Measurements from ENCODE around the gene RECK.

The RECK gene

GRCh38 chr9:36136894-36137391 is 100.2 kb downstream of the RECK start:
- H3K27me3 ChIP-seq (ENCODE audit: control insufficient read depth, insufficient read depth, low read length) = peaks cover 24% of the 10 kb centered on the region

GRCh38 chr9:36137392-36138004 is 100.8 kb downstream of the RECK start:
- H3K27ac ChIP-seq (ENCODE audit: low read length) = no peak overlapping the region
- H3K9me3 ChIP-seq (ENCODE audit: control insufficient read depth, insufficient read depth, low read length) = no peaks in the 10 kb centered on the region
- WGBS (ENCODE audit: insufficient coverage, insufficient read length) = no CpG with 5 or more reads among the region's 12 CpGs
- peak overlapping the region; percentile 54; the same call in 1 of the 2 replicates for H3K4me3 ChIP-seq (ENCODE audit: low read length)
- peaks cover 13% of the 10 kb centered on the region for H3K4me1 ChIP-seq (ENCODE audit: control insufficient read depth, insufficient read depth, low read length)
- H3K36me3 ChIP-seq (ENCODE audit: control insufficient read depth, insufficient read depth, low read length) = no peaks in the 10 kb centered on the region; the same call in 1 of the 2 replicates
- H3K27me3 ChIP-seq (ENCODE audit: control insufficient read depth, insufficient read depth, low read length) = peaks cover 24% of the 10 kb centered on the region
- DNase-seq (ENCODE audit: low read depth, low spot score) = no peak

More at GRCh38 chr9:36136894-36137391, 100.2 kb downstream of the RECK start:
- DNase-seq (ENCODE audit: low read depth, low spot score) = no peak
- peaks cover 13% of the 10 kb centered on the region for H3K4me1 ChIP-seq (ENCODE audit: control insufficient read depth, insufficient read depth, low read length)
- peak overlapping the region; percentile 54; the same call in 1 of the 2 replicates for H3K4me3 ChIP-seq (ENCODE audit: low read length)
- no peaks in the 10 kb centered on the region; the same call in 1 of the 2 replicates for H3K36me3 ChIP-seq (ENCODE audit: control insufficient read depth, insufficient read depth, low read length)
- H3K9me3 ChIP-seq (ENCODE audit: control insufficient read depth, insufficient read depth, low read length) = no peaks in the 10 kb centered on the region
- H3K27ac ChIP-seq (ENCODE audit: low read length) = no peak overlapping the region
- WGBS (ENCODE audit: insufficient coverage, insufficient read length) = no CpG with 5 or more reads among the region's 40 CpGs

DNA sequence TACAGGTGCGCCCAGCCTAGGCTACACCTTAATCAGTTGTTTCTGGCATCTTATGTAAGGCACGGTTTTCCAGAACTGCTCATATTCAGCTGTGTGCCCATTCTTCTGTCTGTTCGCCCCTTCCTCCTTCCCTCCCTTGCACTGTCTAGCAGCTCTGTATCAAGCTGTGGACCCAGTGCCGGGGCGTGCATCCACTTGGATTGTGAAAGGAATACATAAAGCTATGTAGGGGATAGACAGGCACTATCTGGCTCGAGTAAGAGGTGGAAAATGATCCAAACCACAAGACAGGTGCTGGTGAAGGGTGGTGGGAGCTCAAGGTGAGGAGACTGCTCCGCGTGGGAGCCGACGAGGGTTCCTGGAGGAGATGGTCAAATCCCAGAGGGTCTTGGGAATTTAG is 101.8 kb downstream of the RECK start:
- no peak for DNase-seq (ENCODE audit: low read depth, low spot score)
- H3K27ac ChIP-seq (ENCODE audit: low read length) = no peak overlapping the region
- WGBS (ENCODE audit: insufficient coverage, insufficient read length) = no CpG with 5 or more reads among the region's 10 CpGs
- no peaks in the 10 kb centered on the region for H3K9me3 ChIP-seq (ENCODE audit: control insufficient read depth, insufficient read depth, low read length)
- no peak overlapping the region for H3K4me3 ChIP-seq (ENCODE audit: low read length)
- H3K36me3 ChIP-seq (ENCODE audit: control insufficient read depth, insufficient read depth, low read length) = no peaks in the 10 kb centered on the region; the same call in 1 of the 2 replicates
- H3K27me3 ChIP-seq (ENCODE audit: control insufficient read depth, insufficient read depth, low read length) = peaks cover 24% of the 10 kb centered on the region
- H3K4me1 ChIP-seq (ENCODE audit: control insufficient read depth, insufficient read depth, low read length) = peaks cover 13% of the 10 kb centered on the region

DNA sequence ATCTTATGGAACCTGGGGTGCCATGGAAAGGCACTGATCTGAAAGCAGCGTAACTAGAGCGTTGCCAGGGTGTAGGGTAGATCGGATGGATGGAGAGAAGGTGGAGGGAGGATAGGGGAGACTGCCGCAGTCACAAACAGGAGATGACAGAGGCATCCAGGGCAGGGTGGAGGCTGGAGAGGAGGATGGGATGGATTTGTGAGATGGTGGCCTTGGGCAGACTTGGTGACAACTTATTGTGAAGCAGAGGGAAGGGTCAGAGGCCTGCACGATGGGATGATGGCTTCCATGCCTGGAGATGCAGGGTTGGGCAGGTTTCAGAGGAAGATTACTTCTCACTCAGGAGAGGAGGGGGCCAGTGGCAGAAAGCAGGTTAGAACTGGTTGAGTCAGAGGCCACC is 102.2 kb downstream of the RECK start:
- DNase-seq (ENCODE audit: low read depth, low spot score) = no peak

GRCh38 chr9:36140086-36141084 is 103.7 kb downstream of the RECK start:
- Histone ChIP-seq H3K36me3 (ENCODE audit: control insufficient read depth, insufficient read depth, low read length) (no peaks in the 10 kb centered on the region; the same call in 1 of the 2 replicates), H3K4me1 (ENCODE audit: control insufficient read depth, insufficient read depth, low read length) (peaks cover 9% of the 10 kb centered on the region), H3K27me3 (ENCODE audit: control insufficient read depth, insufficient read depth, low read length) (peaks cover 22% of the 10 kb centered on the region), H3K4me3 (ENCODE audit: low read length) (no peak overlapping the region), H3K27ac (ENCODE audit: low read length) (no peak overlapping the region), H3K9me3 (ENCODE audit: control insufficient read depth, insufficient read depth, low read length) (no peaks in the 10 kb centered on the region)
- DNase-seq (ENCODE audit: low read depth, low spot score) = no peak
- no CpG with 5 or more reads among the region's 11 CpGs for WGBS (ENCODE audit: insufficient coverage, insufficient read length)

More for the DNA sequence above, 102.2 kb downstream of the RECK start:
- H3K36me3 ChIP-seq (ENCODE audit: control insufficient read depth, insufficient read depth, low read length) = no peaks in the 10 kb centered on the region; the same call in 1 of the 2 replicates
- H3K4me3 ChIP-seq (ENCODE audit: low read length) = no peak overlapping the region
- no peaks in the 10 kb centered on the region for H3K9me3 ChIP-seq (ENCODE audit: control insufficient read depth, insufficient read depth, low read length)
- no CpG with 5 or more reads among the region's 5 CpGs for WGBS (ENCODE audit: insufficient coverage, insufficient read length)
- peaks cover 24% of the 10 kb centered on the region for H3K27me3 ChIP-seq (ENCODE audit: control insufficient read depth, insufficient read depth, low read length)
- peaks cover 13% of the 10 kb centered on the region for H3K4me1 ChIP-seq (ENCODE audit: control insufficient read depth, insufficient read depth, low read length)
- no peak overlapping the region for H3K27ac ChIP-seq (ENCODE audit: low read length)

DNA sequence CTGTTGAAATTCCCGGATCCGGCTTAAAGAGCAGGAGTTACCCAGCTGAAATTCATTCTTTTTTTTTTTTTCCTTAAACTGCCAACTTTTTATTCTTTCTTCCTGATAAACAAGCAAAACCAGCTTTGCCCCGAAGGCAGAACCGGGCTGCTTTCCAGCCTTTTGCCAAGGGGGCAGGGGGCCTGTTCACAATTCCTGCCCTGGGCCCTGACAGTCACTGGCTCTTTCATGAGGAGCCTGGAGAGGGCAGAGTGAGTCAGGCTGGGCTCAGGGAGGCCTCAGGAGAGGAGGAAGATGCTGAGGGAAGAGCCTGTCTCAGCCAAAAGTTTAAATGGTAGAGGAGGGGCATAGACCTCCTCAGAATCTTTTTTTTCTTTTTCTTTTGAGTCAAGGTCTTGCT is 104.6 kb downstream of the RECK start:
- no peak for DNase-seq (ENCODE audit: low read depth, low spot score)
- no CpG with 5 or more reads among the region's 4 CpGs for WGBS (ENCODE audit: insufficient coverage, insufficient read length)
- H3K4me3 ChIP-seq (ENCODE audit: low read length) = no peak overlapping the region
- H3K27ac ChIP-seq (ENCODE audit: low read length) = no peak overlapping the region
- H3K4me1 ChIP-seq (ENCODE audit: control insufficient read depth, insufficient read depth, low read length) = peaks cover 6% of the 10 kb centered on the region
- no peaks in the 10 kb centered on the region; the same call in 1 of the 2 replicates for H3K36me3 ChIP-seq (ENCODE audit: control insufficient read depth, insufficient read depth, low read length)
- peaks cover 18% of the 10 kb centered on the region for H3K27me3 ChIP-seq (ENCODE audit: control insufficient read depth, insufficient read depth, low read length)
- no peaks in the 10 kb centered on the region for H3K9me3 ChIP-seq (ENCODE audit: control insufficient read depth, insufficient read depth, low read length)

DNA sequence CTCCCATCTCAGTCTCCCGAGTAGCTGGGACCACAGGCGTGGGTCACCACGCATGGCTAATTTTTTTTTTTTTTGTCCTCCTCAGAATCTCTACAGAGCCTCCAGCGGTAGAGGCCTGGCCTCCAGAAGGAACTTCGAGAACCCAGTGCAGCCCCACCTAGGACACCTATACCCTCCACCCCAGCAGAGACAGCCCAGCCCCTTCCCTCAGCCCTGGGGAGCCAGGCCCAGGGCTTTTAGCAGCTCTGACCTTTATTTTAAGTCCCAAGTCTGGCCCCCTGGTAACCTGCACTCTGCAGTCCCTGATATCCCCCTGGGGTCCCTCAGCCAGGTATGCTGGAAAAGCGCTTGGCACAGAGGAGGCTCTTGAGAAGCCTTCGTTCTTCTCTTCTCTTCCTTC is 105.0 kb downstream of the RECK start:
- no peak overlapping the region for H3K27ac ChIP-seq (ENCODE audit: low read length)
- no CpG with 5 or more reads among the region's 7 CpGs for WGBS (ENCODE audit: insufficient coverage, insufficient read length)
- no peaks in the 10 kb centered on the region for H3K36me3 ChIP-seq (ENCODE audit: control insufficient read depth, insufficient read depth, low read length)

GRCh38 chr9:36142510-36143244 is 106.0 kb downstream of the RECK start:
- no CpG with 5 or more reads among the region's 12 CpGs for WGBS (ENCODE audit: insufficient coverage, insufficient read length)
- H3K27ac ChIP-seq (ENCODE audit: low read length) = no peak overlapping the region
- H3K36me3 ChIP-seq (ENCODE audit: control insufficient read depth, insufficient read depth, low read length) = no peaks in the 10 kb centered on the region
- no peak for DNase-seq (ENCODE audit: low read depth, low spot score)
- peaks cover 2% of the 10 kb centered on the region for H3K4me1 ChIP-seq (ENCODE audit: control insufficient read depth, insufficient read depth, low read length)
- no peak overlapping the region for H3K4me3 ChIP-seq (ENCODE audit: low read length)
- H3K27me3 ChIP-seq (ENCODE audit: control insufficient read depth, insufficient read depth, low read length) = peaks cover 9% of the 10 kb centered on the region
- H3K9me3 ChIP-seq (ENCODE audit: control insufficient read depth, insufficient read depth, low read length) = no peaks in the 10 kb centered on the region

More for the DNA sequence above, 105.0 kb downstream of the RECK start:
- no peak for DNase-seq (ENCODE audit: low read depth, low spot score)
- Histone ChIP-seq H3K27me3 (ENCODE audit: control insufficient read depth, insufficient read depth, low read length) (peaks cover 18% of the 10 kb centered on the region), H3K4me1 (ENCODE audit: control insufficient read depth, insufficient read depth, low read length) (peaks cover 6% of the 10 kb centered on the region), H3K9me3 (ENCODE audit: control insufficient read depth, insufficient read depth, low read length) (no peaks in the 10 kb centered on the region), H3K4me3 (ENCODE audit: low read length) (no peak overlapping the region)

DNA sequence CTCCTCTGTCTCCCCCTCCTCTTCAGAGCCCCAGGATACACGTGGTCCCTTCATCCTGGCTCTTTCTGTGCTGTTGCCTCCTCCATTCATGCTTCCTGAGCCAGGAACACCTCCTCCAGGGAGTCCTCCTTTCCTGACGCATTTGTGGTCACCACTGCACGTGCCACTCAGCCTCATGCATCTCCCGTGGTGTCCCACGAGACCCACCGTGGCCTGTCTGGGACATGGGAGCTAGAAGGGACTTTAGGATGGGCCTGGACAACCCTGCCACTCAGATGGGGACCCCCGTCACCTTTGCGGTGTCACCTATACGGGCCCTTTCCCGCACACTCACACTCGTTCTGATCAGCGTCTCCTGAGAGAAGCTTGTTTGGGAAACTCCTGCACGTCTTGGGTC is 106.5 kb downstream of the RECK start:
- Histone ChIP-seq H3K4me1 (ENCODE audit: control insufficient read depth, insufficient read depth, low read length) (no peaks in the 10 kb centered on the region), H3K27ac (ENCODE audit: low read length) (no peak overlapping the region), H3K9me3 (ENCODE audit: control insufficient read depth, insufficient read depth, low read length) (no peaks in the 10 kb centered on the region), H3K36me3 (ENCODE audit: control insufficient read depth, insufficient read depth, low read length) (no peaks in the 10 kb centered on the region), H3K4me3 (ENCODE audit: low read length) (no peak overlapping the region), H3K27me3 (ENCODE audit: control insufficient read depth, insufficient read depth, low read length) (peaks cover 6% of the 10 kb centered on the region; the same call in 1 of the 2 replicates)
- no CpG with 5 or more reads among the region's 13 CpGs for WGBS (ENCODE audit: insufficient coverage, insufficient read length)
- DNase-seq (ENCODE audit: low read depth, low spot score) = no peak

Measured in iPS DF 6.9 (cell line).